GM12865 (cell line): ENCODE results near the gene GHRH.

ENCODE experiments used
- DNase-seq: peaks from one replicate; pipeline ENCODE4 v3.0.0; 2010; ENCODE audit warnings: low read depth
- H3K4me3 ChIP-seq: 2 replicates; pipeline ENCODE4 v1.5.1; 2011; ENCODE audit warnings: mild to moderate bottlenecking, low read depth, low read length, control low read depth
- TF ChIP-seq, protein P1 (sequence below): IDR thresholded peaks from 2 replicates; pipeline ENCODE4 v1.5.1; 2011; ENCODE audit warnings: low read length, control low read depth, low read depth, inconsistent platforms; ENCODE audit not compliant: insufficient read depth; ENCODE audit errors: missing control alignments

The GHRH gene

DNA sequence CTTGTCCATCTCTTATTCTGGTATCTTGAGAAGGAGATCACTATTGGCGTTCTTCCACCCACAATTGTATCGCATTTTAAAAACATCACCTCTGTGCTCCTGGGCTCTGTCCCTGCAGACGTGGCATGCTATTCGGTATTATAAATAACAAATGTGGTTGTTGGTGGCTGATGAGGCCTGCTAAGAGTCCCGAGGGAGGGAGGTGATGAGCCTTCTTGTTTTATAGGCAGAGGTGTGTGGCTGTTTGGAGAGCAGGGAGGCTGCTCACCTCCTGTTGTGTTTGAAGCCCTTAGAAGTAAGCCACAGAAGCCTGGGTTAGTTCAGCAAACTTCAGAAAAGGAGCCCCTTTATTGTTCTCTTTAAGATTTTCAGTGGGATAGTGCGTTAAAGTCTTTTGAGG is 43.5 kb upstream of the GHRH start:
- no peak for DNase-seq
- TF ChIP-seq, protein P1, sequence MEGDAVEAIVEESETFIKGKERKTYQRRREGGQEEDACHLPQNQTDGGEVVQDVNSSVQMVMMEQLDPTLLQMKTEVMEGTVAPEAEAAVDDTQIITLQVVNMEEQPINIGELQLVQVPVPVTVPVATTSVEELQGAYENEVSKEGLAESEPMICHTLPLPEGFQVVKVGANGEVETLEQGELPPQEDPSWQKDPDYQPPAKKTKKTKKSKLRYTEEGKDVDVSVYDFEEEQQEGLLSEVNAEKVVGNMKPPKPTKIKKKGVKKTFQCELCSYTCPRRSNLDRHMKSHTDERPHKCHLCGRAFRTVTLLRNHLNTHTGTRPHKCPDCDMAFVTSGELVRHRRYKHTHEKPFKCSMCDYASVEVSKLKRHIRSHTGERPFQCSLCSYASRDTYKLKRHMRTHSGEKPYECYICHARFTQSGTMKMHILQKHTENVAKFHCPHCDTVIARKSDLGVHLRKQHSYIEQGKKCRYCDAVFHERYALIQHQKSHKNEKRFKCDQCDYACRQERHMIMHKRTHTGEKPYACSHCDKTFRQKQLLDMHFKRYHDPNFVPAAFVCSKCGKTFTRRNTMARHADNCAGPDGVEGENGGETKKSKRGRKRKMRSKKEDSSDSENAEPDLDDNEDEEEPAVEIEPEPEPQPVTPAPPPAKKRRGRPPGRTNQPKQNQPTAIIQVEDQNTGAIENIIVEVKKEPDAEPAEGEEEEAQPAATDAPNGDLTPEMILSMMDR = no peak
- no peak overlapping the region for H3K4me3 ChIP-seq

DNA sequence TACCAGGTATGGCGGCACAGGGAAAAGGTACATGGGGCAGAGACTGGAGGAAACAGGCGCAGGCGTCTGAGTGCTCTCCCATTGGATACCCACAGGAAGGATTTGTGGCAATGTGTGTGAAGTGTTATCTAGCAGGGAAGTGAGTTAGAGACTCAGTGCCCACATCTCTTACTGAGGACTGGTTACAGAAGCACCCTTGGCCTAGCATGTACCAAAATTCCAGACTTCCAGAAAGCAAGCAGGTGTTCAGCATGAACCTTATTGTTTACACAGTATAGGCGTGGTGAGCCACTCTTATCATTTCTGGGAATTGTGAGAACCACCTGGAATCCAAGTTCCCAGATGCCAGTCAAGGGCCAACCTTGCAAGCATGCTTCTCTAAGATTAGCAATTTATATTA is 42.0 kb upstream of the GHRH start:
- no peak overlapping the region for H3K4me3 ChIP-seq
- TF ChIP-seq, protein P1 = no peak
- no peak for DNase-seq

DNA sequence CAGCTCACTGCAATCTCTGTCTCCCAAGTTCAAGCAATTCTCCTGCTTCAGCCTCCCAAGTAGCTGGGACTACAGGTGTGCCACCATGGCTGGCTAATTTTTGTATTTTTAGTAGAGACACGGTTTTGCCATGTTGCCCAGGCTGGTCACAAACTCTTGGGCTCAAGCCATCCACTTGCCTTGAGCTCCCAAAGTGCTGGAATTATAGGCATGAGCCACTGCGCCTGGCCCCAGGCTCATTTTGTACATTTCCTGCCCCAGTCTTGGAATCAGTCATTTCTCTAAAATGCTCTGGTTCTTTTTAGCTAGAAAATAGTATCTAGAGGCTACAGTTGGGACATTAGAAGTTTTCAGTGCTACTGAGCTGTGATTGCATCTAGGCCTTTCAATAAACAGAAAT is 41.4 kb upstream of the GHRH start:
- TF ChIP-seq, protein P1 = no peak
- DNase-seq = no peak
- H3K4me3 ChIP-seq = no peak overlapping the region

DNA sequence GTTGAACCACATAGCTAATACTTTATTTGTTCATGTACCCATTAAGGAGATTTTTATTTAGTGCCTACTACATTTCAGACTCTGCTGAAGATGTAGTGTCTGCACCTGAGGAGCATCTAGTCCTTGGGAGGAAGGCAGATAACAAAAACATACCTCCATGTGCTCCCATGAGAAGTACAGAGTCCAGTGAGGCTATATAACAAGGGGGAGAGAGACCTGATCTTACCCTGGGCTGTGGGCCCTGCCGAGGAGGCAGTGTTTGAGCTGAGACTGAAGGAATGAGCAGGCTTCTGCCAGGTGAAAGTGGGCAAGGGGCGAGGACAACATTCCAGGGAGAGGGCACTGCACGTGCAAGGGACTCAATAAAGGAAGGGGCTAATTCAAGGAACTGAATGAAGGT is 39.9 kb upstream of the GHRH start:
- no peak for DNase-seq
- H3K4me3 ChIP-seq = no peak overlapping the region
- TF ChIP-seq, protein P1 = no peak

DNA sequence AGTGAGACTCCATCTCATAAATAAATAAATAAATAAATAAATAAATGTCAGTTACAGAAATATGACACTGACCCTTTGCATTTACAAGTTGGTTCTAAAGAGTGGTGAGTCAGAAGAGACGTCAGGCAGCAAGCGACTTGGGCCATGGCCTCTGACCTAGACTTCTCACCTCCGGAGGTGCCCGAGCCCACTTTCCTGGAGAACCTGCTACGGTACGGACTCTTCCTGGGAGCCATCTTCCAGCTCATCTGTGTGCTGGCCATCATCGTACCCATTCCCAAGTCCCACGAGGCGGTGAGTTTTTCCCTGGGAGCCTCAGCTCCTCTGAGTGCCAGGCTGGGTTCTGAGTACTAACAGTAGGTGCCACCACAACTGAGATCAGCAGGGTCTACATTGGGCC is 39.5 kb upstream of the GHRH start:
- TF ChIP-seq, protein P1 = no peak
- H3K4me3 ChIP-seq = no peak overlapping the region
- no peak for DNase-seq

DNA sequence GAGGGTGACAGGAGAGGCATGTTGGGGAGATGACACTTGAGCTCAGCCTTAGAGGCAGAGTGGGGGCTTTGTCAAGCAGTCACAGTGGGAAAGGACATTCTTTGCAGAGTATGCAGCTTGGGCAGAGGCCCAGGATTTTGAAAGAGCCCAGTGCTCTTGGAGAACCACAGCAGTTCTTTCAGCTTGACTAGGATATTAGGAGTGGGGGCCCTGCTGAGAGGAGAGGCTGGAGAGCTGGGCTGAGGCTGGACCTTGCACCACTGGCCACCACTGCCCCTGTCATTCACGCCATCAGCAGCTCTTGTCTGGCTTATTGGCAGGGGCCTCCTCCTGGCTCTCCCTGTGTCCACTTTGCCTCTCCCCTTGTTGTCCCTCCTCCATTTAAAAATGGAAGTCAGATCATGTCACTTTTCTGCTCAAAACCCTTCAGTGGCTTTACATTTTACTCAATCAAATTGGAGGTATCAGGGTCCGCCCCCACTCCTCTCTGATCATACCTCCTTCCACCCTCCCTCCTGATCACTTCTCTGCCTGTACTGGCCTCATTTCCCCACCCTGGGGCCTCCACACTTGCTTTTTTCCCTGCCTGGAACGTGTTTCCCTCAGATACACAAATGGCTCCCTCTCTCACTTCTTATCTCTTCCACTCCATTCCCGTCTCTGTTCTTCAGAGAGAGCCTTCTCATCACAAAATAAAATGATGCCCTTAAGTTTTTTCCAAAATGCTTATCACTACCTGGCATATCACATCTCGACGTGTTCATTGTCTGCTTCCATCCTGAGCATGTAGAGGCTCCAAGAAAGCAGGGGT is 38.3 kb upstream of the GHRH start:
- no peak overlapping the region for H3K4me3 ChIP-seq
- TF ChIP-seq, protein P1 = no peak
- DNase-seq = no peak
